GM21528 (cell line): ENCODE data around the gene MTCH1.
"Not testable (repeated sequence)": the region's sequence is repeated elsewhere in the genome, so short reads cannot be mapped to it uniquely, and the experiment has no call there.

ENCODE experiments used
- ATAC-seq: cut with Tn5 transposase; IDR thresholded peaks from one replicate; pipeline ENCODE4 v1.9.1; 2021; ENCODE audit warnings: mild to moderate bottlenecking, moderate library complexity; ENCODE audit not compliant: unreplicated experiment, low FRiP score

Gene MTCH1

DNA sequence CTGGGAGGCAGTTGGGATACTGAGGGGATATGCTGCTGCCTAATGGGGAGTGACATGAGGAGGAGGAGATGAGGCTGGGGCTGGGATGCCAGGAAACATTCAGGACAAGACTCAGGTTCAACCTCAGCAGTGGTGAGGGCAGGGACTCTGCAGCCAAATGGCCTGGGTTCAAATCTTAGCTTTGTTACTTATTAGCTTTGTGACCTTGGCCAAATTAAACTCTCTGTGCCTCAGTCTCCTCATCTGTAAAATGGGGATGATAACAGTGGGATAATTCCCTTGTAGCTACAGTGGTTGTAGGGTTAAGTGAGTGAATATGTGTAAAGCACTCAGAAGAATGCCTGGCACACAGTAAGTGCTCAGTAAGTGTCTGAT lies 29.6 kb downstream of the MTCH1 start:
- no peak for ATAC-seq

DNA sequence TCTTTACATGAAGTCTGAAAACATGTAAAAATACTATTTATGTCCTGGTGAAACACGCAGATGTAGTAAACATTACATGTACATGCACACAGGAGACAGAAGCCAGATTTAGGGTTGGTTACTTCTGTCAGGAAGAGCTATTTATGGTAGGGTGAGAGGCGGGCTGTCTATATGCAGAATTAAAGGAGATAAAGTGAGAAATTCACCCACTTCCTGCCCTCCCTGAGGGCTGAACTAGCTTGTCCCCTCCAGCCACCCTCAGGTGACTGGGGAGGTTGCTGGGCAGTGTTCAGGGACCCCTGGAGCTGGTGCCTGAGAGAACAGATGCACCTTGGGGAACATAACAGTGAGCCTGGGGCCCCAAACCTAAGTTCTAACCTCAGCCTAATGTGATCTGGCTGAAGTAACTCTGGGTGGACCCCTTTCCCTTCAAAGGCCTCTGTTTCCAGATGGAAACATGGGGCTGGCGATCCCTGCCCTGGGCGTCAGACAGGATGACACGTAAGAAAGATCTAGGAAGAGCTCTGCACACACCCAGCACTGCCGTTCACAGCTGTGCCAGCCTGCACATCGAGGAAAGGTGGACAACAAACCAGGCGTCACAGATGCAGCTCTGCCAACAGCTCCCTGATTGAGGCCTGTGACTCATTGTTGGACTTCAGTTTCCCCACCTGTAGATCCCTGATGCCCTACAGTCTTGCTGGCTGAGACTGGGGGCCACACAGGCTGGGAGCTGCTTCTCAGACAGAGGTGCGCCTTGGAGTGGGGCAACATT lies 30.1 kb downstream of the MTCH1 start:
- ATAC-seq, result no peak

DNA sequence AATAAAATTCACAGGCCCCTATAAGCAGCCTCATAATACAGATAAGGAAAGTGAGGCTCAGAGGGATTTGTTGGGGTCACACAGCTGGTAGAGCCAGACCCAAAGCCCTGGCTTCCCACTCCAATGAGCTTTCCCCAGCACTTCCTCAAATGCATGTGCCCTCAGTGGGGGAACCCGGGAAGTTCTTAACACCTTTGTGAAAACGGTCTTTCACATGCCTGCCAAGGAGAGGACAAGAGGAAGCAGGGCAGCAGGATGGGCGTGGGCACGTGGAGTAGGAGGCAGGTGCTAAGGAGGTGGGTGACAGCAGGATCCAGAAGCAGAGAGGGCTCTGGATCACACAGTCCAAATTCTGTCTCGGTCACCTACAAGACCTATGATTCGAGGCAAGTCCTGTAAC lies 30.9 kb downstream of the MTCH1 start:
- ATAC-seq, result no peak

DNA sequence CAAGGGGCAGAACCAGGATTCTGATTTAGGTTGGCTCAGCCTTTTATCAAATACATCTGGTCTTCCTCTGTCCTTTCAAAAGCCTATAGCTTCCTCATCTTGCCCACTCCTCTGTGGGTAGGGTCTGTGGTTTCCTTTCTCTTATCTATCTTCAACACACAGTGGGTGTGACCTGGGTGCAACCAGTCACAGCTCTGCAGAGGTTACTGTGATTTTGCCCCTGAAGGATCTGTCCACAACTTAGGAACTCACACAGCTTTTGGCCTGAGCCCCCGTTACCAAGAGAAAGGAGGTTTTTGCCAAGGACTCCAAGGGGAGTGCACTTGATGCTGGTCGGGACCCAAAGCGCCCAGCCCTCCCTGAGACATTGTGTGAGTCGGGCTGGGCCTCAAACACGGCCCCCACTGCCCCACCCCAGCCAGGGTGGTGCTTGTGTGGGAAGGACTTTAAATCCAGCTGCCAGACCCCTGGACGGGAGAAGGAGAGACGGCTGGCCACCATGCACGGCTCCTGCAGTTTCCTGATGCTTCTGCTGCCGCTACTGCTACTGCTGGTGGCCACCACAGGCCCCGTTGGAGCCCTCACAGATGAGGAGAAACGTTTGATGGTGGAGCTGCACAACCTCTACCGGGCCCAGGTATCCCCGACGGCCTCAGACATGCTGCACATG lies 31.6 kb downstream of the MTCH1 start, which contains the start of gene PI16:
TSS of gene PI16 (plus strand) at position 477 of the 670 bp plus-strand sequence. CDS start at position 500, 23 bp downstream.
- ATAC-seq, result no peak

DNA sequence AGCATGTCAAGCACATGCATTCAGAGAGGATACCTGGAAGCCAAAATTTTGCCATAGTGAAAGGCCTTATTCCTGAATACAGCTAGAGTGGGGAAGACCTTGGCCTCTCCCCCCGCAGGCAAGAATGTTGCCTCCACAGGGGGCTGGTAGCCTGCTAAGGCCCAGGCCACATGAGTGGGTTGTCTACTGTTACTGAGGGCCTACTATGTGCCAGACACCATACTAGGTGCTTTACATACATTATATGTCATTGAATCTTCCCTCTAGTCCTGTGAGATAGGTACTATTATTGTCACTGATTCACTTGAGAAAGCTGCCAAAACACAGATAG lies 32.1 kb downstream of the MTCH1 start:
- ATAC-seq, result no peak

DNA sequence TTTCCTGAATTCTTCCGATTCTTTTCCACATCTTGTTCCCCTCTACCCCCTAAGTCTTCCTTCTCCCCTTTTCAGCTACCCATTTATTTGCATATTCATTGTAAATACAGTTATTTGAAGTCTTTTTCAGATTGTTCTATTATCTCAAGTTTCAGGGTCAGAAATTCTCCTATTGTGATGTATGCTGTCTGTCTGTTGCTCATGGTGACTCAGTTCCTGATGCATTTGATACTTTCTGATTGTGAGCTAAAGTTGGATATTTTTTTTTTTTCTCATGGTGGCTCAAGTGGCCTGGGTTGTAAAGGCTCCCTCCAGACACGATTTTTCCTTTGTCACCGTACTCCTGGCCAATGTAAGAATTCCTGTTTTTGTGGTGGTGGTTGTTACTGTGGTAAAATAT lies 36.4 kb downstream of the MTCH1 start:
- no peak for ATAC-seq

DNA sequence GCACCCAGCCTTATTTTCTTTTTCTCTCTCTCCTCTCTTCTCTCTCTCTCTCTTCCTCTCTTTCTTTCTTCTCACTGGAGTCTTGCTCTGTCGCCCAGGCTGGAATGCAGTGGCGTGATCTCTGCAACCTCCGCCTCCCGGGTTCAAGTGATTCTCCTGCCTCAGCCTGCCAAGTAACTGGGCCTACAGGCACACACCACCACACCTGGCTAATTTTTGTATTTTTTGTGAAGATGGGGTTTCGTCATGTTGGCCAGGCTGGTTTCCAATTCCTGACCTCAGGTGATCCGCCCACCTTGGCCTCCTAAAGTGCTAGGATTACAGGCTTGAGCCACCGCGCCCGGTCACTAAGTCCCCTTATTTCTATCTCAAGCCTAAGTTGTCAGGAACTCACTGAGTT lies 36.9 kb downstream of the MTCH1 start:
- ATAC-seq, result not testable (repeated sequence)

DNA sequence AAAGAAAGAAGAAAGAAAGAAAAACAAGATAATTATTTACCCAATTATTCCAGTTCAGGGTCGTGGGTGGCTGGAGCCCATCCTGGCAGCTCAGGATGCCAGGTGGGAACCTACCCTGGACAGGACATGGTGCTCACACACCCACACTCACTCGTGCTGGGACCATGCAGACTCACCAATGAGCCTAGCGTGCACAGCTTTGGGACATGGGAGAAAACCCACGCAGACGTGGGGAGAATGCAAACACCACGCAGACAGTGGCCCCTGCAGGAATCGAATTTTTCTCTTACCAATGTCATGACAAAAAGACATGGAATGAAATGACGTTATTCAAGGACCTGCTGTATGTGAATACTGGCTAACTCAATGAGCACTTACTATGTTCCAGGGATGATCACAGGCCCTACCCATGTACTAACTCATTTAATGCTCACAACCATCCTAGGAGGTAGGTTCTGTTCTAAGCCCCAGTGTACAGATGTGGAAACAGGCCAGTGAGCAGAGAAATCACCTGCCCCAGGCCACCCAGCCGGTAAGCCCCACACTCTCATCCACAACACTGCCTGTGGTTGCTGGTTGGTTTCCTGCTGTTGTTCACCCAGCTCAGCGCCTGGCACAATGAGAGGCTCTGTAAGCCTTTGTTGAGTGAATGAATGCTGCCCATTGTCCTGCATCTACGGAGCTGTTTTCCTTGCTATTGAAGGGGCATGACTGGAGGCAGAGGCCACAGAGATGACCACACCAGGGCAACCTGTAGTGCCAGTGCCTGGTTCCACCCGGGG lies 38.2 kb downstream of the MTCH1 start:
- no peak for ATAC-seq

DNA sequence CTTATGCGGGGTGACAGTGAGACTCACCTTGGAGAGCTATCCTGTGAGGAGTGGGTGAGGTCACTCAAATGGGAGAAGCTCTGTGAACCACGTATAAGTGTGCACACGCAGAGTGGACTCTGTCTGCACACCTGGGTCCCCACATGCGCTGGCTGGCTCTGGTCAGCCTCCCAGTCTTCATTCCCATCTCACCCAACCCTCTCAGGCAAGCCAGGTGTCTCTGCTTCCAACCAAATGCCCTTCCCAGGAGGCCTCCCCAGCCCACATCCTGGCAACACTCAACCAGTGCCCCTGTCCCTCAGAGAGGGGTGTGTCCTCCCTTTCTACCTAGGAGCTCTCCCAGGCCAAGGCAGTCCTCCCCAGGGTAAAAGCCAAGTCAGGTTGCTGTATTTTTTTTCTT lies 39.5 kb downstream of the MTCH1 start:
- ATAC-seq, result no peak

DNA sequence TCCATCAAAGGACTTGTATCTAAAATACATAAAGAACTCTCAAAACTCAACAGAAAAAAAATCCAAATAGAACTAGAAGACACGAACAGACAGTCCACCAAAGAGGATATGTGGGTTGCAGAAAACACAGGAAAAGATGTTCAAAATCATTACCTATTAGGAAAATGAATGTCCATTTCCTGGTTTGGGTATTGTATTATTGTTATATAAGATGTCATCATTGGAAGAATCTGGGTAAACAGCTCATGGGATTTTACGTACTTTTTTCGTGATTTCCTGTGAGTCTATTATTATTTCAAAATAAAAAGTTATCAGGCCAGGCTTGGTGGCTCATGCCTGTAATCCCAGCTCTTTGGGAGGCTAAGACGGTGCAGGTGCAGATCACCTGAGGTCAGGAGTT lies 40.7 kb downstream of the MTCH1 start:
- ATAC-seq, result no peak

DNA sequence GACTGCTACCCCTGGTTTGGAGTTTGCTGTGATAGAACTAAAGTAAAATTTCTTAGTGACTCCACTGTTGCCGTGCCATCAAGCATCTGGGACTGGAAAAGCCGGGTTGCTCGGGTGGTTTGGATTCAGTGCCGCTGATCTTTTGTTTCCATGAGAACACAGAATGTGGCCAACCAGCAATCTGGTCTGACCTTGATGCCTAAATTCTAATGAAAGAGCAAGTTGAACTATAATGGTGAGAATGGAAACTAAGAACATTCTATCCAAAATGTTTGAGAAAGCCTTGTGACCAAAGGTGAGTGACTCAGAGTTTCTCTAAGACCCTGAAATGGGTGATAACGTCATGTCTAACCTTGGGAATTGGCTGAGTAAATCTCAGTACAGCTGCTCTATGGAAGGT lies 41.3 kb downstream of the MTCH1 start:
- no peak for ATAC-seq

DNA sequence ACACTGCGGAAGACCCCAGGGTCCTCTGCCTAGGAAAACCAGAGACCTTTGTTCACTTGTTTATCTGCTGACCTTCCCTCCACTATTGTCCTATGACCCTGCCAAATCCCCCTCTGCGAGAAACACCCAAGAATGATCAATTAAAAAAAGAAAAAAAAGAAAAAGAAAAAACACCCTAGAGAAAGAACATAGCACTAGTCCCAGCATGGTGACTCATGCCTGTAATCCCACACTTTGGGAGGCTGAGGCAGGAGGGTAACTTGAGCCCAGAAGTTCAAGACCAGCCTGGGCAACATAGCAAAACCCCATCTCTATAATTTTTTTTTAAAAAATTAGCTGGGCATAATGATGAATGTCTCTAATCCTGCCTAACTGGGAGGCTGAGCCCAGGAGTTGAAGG lies 43.7 kb downstream of the MTCH1 start:
- ATAC-seq, result not testable (repeated sequence)

DNA sequence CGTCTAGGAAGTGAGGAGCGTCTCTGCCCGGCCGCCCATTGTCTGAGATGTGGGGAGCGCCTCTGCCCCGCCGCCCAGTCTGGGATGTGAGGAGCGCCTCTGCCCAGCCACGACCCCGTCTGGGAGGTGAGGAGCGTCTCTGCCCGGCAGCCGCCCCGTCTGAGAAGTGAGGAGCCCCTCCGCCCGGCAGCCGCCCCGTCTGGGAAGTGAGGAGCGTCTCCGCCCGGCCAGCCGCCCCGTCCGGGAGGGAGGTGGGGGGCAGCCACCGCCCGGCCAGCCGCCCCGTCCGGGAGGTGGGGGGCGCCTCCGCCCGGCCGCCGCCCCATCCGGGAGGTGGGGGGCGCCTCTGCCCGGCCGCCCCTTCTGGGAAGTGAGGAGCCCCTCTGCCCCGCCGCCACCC lies 44.4 kb downstream of the MTCH1 start:
- ATAC-seq, result not testable (repeated sequence)

DNA sequence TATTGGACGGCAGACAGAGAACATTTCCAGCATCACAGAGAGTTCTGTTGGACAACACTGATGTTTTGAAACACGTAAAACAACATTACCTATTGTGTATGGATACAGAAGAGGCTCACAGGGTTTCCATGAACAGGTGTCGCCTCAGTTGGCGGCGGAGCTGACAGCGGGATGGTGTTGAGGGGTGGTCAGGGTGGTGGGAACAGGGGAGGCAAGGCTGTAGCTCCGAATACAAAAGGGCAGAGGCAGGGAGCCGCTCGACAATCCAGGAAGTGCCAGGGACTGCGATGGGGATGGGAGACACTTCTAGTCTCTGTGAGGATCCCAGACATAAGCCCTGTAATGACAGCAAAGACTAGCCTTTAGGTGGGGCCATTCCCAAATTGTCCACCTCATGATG lies 46.0 kb downstream of the MTCH1 start:
- ATAC-seq, result no peak

DNA sequence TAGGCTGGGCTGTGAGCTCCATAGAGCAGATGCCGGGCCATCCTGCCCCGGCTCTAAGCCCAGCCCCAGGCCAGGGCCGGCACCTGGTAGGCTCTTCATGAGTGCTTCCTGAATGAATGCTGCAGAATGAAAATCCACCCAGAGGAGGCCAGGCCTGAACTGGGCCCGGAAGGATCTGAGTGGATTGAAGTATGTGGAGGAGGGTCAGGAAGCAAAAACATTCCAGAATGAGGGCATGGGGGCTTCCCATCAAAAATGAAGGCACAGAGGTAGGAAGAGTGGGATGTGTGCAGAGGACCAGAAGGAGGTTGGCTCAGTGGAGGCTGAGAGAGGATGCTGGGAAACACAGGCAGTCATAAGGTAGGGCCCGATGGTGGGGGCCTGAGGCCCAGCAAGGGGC lies 47.0 kb downstream of the MTCH1 start:
- ATAC-seq, result not testable (repeated sequence)

DNA sequence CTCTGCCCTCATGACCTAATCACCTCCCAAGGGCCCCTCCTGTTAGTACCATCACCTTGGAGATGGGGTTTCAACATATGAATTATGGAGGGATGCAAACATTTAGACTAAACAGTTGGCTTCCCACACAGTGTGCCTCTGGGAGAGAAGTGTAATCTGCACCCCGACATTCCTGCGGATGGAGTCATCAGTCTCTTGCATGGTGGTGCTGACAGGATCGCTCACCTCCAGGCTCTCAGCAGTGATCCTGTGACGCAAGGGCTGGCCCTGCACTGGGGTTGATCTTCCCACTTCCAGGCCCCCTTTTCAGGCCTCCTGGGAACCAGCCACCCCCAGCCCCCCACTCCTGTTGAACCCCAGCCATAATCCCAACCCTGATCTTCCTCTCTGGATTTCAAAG lies 47.5 kb downstream of the MTCH1 start:
- no peak for ATAC-seq

DNA sequence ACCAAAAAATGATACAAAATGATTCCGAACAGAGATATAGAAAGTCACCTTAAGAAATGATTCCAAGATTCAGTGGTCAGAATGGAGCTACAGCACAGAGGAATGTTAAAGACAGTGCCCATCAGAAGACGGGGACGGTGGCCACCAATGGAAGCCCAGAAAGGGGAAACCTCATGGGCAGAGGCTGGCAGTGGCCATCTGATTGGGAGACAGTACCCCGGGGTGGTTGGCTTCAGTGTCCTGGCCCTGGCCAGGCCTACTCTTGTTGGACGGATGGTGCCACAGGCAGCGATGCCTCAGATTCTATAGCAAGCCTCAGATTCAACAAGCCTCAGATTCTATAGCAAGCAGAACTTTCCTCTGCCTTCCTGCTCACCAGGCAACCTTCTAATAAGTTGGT lies 48.1 kb downstream of the MTCH1 start:
- no peak for ATAC-seq

DNA sequence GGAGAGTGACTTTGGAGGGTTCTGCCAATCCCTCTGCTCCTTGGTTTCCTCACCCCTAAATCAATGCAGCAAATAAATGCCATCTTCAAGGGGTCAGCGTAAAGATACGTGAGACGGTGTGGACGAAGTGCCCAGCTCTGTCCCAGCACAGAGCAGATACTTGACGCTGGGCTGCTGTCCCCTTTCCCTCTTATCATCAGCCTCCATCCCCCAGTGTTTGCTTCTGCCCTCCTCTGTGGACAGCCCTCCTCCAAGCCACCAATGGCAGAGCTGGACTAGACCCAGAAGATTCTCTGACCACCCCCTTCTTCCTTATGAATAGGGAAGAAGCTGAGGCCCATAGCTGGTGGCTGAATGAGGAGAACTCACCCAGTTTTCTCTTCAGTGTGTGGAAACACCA lies 49.2 kb downstream of the MTCH1 start:
- ATAC-seq, result no peak

DNA sequence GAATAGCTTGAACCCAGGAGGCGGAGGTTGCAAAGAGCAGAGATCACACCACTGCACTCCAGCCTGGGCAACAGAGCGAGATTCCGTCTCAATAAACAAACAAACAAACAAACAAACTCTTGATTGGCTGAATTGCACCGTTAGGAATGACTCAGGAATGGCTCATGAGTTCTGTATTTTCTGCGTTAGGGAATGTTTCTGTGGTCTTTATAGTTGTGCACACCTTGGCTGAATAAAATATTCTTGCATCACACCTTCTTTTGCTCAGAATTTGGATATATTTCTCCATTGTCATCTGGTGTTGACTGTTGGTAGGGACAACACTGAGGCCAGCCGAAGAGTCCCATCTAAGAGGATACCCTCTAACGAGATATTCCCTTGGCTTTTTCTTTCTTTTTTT lies 51.1 kb downstream of the MTCH1 start:
- no peak for ATAC-seq

DNA sequence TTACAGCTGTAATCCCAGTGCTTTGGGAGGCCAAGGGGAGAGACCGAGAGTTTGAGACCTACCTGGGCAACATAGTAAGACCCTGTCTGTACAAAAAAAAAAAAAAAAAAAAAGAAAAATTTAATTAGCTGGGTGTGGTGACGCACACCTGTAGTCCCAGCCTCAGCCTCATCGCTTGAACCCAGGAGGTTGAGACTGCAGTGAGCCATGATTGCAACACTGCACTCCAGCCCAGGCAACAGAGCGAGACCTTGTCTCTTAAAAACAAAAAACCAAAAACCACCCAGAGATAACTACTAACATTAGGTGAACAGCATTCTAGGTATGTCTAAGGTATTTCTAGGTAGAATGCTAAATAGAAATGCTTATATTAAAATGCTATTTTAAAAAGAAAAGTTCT lies 52.5 kb downstream of the MTCH1 start:
- no peak for ATAC-seq

DNA sequence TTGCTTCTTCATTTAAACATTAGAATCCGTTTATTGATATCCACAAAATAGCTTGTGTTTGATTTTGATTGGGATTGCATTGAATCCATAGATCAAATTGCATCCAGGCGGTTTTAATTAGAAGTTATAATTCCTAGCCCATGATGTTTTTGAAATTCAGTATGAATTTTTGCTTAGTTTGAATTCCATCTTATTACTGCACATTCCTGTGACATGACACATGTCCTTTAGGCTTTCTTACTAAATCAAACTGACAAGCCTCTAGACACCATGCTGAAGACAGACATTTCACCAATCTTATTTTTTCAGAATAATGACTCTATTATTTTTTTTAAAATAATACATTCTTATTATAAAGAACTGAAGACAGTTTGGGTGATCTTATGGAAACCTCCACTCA lies 52.9 kb downstream of the MTCH1 start:
- no peak for ATAC-seq

DNA sequence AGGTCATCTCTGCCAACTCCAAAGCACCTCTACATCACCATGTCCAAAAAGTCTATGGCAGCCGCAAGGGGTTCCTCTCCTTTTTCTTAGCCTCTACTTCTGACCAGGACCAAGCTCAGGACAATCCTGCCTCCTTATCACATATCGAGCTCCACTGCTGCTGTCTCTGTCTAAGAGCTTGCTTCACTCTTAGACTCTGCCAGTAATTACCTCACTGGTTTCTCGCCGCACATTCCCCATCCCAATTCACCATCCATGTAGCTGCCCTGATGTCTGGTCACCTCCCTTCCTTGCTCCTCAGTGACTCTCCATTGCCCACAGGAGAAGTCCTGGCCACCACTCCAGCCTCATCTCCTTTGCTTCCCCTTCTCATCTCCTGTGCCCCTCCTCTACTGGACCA lies 55.5 kb downstream of the MTCH1 start:
- no peak for ATAC-seq
